Nucleus accumbens (tissue), 56 donors: ENCODE data around the gene MTERF4.

Experiments
- DNase-seq, 56 donors: peaks; one replicate each; lab custom pipeline; 2025; lab: John Stamatoyannopoulos, UW

Gene MTERF4

DNA sequence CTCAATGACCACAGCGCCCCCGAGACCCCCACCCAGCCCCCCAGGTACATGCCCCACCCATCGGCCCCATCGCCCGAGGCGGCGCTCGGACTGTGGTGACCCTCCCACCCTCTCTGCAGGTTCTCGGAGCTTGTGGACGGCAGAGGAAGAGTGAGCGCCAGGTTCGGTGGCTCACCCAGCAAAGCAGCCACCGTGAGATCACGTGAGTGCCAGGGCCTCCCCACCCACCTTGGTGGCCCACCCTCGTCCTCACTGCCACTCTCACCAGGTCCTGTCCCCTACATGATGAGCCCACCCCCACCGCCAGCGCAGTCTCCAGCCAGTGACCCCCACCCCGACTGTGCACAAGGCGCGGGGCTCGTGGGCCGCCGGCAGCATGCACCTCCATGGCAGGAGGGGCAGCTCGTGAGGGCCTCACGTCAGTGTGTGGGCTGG is 30.4 kb downstream of the MTERF4 start:
- DNase-seq: no peak

DNA sequence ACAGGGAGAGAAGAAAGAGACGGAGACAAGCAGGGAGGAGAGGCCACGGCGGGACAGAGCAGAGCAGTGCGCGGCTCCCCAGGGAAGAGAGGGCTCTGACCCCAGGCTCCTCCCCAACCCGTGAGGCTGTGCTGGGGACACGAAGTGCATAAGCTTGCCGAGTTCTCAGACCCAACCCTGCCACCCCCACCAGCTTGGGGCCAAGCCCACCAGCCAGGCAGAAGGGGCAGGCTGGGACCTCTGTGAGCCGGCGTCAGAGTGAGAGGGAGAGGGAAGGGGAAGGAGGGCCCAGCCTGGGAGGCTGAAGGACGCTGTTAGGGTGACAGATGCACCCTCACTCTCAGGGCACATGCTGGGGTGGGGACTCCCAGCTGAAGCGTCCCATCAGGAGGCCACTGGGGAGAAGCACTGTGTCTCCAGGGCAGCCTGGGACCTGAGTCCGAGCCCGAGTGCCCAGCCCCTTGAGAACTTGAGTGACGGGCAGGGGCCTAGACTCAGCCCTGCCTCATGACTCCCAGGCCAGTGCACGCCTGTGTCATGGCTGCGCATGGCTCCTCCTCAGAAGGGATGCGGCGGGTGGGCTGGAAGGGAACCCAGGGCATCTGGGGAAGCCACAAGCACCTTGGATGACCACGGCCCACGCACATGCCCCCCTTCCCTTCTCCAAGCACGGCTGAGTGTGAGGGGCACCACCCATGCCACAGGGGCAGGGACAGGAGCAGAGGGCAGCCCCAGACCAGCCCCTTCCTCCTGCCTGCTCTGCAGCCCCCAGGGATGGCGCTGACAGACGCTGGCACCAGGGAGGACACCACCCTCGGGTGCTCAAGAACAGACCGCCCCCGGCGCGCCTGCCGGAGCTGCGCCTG is 31.0 kb downstream of the MTERF4 start:
- DNase-seq: no peak

DNA sequence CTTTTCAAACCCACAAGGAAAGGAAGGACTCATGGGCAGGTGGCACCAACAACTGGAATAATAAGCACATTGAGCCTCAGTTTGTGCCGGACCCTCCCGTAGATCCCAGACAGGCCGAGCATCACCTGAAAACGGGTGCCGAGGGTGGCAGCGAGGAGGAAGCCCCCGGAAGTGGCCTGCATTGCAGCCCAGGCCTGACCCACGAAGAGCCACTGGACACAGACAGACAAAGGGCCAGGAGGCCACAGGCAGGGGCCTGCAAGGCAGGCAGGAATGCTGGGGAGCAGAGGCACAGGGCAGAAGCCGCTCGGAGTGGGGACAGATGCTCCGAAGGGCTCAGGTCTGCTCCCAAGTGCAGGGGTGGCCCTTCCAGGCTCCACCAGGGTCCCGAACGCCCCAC is 31.7 kb downstream of the MTERF4 start:
- DNase-seq: no peak

DNA sequence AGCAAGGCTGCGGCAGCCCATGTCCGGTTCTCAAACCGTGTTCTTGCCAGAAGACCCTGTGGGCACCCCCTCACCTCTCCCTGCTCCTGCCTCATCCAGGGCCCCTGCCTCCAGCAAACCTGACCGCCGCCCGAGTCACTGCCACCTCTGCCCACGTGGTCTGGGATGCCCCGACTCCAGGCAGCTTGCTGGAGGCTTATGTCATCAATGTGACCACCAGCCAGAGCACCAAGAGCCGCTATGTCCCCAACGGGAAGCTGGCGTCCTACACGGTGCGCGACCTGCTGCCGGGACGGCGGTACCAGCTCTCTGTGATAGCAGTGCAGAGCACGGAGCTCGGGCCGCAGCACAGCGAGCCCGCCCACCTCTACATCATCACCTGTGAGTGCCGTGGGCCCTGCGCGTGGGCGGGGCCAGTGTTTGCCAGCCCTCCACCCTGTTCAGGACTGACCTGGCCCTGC is 32.2 kb downstream of the MTERF4 start:
- no peak for DNase-seq

DNA sequence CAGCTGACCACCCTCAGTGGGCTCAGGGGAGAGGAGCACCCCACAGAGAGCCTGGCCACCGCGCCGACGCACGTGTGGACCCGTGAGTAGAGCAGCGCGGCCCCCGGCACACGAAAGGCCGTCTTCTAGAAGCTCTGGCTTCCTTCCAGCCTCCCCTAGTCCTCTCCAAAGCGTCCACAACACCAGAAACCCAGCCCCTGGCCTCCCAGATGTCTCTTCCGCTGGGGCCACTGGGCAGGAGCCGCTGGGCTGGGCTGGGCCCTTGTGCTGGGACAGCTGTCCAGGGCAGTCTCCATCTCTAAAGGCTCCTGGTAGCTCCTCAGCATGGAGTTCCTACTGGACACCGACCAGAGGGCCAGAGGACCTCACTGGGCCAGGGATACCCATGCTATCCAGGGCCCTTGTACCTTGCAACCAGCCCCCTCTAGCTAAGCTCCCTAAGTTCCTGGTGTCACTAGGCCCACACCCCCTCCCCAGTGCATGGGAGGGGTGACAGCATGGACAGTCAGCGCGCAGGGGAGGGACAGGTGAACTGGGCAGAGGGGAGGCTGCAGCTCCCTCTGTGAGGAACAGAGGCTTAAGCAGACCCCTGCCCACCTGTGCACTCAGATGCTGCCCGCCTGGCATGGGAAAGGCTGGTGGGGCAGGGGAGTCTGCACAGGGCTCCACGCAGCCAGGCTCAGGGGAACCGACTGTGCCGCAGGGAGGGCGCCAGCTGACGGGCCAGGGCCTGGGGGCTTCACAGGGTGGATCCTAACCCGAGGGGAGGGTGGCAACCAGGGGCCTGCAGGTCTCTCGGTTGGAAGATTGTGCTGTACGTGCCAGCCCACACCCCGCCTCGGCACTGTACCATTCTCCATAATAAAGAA is 32.9 kb downstream of the MTERF4 start:
- DNase-seq: no peak

DNA sequence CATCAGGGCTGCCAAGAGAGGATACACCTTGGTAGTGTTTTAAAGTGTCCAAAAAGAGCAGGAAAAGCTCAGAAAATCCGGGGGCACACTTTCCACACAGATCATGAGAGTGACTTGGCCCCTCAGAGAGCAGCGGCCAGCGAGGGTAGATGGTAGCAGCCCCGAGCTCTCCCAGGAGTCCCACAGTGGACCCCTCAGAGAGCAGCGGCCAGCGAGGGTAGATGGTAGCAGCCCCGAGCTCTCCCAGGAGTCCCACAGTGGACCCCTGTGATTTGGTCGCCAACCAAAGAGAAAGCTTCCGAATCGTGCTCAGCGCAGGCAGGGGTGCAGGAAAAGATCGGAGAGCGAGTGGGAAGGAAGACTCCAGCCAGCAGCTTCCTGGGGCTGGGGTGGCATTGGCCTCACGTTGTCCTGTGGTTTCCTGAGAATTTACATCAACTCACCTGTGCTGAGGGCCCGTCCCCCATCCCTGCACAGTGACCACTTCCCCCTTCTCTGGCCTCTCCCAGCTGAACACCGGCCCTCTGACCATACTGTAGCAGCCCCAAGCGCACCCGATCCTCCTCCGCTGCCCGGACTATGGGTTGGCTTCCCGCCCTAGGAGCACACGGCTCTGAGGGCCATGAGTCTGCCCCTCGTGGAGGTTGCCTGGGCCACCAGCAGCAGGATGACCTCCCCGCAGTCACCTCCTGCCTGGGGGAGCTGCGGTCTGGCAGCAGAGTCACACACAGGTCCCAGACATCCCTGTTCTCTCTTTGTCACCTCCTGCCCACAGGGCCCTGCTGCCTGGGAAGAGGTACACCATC is 33.7 kb downstream of the MTERF4 start:
- DNase-seq: no peak

DNA sequence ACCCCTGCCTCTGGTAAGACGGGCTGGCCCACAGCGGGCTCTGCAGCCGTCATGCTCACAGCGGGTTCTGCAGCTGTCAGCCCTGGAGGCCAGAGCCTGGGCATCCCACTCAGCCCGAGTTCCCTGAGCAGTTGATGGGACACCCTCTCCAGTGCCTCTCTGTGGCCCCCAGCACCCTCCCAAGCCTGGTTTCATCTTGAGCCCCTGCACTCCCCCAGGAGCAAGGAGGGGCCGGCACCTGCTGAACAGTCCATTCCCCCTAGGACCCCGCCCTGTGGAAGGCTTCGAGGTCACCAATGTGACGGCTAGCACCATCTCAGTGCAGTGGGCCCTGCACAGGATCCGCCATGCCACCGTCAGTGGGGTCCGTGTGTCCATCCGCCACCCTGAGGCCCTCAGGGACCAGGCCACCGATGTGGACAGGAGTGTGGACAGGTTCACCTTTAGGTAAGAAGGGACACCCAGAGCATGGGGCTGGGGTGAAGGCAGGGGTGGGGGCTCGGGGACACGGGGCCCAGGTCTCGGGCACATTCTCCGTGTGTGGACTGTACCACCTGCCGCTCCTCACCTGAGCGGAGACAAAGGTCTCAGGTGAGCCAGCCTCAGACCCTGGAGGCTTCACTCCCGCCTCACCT is 34.5 kb downstream of the MTERF4 start:
- no peak for DNase-seq

DNA sequence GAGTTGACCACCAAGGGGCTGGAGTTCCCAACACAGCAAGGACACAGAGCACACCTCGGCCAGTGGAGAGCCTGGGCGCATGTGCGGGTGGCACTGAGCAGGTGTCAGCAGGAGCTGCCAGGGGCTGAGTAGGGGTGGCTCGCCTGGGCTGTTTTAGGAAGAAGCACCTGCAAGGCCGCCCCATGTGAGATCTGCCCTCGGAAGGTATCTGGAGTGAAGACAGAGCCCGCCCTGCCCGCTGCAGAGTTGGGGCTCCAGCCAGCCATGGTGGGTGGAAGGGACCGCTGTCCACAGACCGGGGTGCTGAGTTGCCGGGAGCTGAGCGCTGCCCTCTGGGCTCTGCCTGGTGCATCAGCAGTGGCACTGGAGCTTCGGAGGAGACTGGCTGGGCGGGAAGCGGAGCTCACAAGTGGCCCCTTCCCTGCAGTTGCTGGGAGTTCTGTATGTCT is 35.2 kb downstream of the MTERF4 start:
- DNase-seq: no peak

DNA sequence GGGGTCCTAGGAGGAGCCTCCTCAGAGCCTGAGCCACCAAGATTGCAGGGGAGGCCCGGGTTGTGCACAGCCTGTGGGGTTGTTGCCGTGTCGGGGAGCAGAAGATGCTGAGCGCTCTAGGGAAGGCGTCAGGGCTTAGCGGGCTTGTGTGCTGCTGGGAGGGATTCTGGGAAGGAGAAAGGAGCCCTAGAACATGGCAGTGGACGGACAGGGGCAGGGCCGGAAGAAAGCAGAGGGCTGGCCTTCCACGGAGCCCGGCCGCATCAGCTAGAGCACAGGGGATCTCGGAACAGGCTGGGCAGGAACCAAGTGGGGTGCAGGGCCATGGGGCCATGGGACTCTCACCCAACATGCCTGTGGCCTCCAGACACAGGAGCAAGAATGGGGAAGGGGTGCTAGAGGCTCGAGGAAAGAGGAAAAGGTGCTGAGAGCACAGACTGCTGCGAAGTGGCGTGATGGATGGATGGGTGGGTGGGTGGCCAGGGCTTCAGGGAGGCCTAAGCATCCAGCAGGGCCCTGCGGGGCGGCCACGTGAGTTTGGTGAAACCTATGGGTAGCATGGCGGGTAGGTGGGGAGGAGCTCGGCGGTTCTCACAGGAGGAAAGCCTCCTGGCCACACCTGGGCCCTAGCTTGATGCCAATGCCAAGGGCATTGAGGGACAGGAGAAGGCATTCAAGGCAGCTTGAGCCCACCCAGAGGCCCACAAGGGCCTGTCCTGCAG is 35.8 kb downstream of the MTERF4 start:
- no peak for DNase-seq

DNA sequence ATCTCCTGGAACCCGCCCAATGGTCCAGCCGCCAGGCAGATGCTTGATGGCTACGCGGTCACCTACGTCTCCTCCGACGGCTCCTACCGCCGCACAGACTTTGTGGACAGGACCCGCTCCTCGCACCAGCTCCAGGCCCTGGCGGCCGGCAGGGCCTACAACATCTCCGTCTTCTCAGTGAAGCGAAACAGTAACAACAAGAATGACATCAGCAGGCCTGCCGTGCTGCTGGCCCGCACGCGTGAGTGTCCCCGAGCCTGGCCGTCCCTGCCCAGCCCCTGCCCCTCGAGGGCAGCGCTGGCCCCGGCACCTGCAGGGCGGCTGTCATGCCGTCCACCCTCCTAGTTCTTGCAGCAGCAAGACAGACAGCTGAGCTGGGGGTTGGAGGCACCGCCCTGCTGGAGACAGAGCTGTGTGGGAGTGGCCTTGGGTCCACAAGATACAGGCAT is 36.7 kb downstream of the MTERF4 start:
- no peak for DNase-seq

DNA sequence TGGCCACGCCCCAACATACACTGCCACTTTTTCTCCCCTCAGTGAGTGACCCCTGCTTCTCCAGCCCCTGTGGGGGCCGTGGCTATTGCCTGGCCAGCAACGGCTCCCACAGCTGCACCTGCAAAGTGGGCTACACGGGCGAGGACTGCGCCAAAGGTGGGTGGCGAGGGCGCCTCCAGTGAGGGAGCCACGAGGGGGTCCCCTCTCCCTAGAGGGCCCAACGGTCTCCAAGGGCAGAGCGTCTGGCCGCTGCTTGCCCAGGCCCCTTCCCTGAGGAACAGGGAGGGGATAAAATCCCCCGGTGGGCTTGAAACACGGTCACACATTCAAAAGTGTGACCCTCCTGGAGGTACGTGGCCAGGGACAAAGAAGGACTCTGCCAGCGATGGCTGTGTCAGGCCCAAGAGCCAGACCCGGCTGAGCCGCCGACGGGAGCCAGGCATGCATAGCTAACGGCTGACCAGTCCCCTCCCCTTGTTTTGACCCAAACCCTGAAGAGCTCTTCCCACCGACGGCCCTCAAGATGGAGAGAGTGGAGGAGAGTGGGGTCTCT is 37.2 kb downstream of the MTERF4 start:
- DNase-seq: no peak

DNA sequence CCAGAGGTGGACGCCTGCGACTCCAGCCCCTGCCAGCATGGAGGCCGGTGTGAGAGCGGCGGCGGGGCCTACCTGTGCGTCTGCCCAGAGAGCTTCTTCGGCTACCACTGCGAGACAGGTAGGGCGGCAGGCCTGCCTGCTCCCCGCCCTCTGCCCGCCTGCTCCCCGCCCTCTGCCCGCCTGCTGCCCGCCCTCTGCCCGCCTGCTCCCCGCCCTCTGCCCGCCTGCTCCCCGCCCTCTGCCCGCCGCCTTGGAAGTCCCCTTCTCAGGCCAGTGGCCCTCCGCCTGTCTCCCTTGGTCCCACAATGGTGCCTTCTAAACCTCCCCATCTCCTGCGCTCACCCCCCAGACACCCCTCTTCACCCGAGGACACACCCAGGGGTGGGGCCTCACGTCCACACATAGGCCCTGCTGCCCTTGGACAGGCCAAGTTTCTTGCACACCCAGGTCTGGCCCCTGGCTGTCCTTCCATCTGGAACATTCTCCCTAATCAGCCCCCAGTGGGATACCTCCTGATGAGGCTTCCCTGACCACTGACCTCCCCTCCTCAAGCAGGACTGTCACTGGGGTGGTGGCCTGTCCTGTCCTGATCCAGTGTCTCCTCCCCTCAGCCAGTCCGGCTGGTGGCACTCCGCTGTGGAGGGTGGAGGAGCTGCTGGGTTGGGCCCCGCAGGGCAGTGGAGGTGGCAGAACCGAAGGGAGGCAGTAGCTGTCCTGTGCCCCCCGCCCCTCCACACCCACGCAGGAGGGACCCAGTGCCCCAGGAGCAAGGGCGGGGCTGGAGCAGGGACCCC is 37.9 kb downstream of the MTERF4 start:
- peak in 4 of 56 donors; percentile 18 to 33 (median 28) for DNase-seq

DNA sequence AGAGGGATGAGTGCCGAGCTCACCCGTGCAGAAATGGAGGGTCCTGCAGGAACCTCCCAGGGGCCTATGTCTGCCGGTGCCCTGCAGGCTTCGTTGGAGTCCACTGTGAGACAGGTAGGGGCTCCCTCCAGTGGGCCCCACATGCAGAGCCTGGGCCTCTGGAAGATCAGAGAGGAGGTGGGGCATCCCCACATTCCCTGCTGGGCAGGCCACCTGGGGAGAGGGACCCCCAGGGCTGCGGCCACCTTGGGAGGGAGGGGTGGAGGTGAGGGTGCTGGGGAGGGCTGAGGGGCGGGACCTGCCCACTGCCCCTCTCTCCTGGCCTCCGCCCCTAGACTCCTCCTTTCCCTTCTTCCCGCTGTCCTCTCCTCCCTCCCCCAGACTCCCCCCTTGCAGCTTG is 38.5 kb downstream of the MTERF4 start:
- DNase-seq: no peak

DNA sequence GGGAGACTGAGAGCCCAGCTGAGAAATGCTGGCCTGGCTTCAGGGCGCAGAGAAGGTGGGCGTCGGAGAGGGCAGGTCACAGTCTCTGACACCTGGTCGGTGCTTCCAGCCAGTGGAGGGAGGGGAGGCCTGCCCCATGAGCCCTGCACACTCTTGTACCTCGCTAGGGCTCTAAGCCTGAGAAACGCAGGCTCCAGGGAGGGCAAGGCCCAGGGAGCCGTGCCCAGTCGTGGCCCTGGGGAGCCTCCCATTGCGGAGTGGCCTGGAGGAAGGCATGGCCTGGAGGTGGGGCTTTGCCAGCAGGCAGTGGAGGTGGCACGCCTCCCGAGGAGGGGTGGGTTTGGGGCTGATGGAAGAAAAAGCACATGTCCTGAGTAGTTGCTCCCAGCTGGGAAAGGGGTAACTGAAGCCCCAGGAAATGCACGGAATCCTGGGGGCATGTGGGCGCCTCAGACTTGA is 39.0 kb downstream of the MTERF4 start:
- DNase-seq: no peak

DNA sequence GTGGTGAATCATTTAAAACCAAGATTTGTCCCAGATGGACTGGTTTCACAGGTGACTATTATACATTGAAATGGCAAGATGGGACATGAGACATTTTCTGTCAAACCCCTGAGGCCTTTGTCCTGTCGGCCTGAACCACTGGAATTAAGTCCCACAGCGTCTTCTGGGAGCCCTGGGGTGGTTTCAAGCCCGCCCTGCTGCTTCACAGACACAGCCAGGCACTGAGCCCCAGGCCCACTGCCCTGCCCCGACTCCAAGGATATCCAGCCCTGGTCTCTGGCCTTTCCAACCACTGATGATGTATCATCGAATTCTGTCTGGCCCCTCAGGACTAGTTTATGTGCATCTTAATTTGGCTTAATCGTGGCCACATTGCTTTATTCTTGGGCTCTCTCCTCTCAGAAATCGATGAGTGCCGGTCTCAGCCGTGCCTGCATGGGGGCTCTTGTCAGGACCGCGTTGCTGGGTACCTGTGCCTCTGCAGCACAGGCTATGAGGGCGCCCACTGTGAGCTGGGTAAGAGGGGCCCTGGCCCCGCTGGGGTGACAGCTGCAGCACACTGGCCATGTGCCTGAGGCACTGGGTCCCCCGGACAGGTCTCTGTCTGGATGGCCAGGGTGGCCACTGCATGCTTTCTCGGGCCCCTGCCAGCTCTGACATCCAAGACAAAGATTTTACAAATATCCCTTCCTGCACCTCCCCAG is 39.5 kb downstream of the MTERF4 start:
- no peak for DNase-seq

DNA sequence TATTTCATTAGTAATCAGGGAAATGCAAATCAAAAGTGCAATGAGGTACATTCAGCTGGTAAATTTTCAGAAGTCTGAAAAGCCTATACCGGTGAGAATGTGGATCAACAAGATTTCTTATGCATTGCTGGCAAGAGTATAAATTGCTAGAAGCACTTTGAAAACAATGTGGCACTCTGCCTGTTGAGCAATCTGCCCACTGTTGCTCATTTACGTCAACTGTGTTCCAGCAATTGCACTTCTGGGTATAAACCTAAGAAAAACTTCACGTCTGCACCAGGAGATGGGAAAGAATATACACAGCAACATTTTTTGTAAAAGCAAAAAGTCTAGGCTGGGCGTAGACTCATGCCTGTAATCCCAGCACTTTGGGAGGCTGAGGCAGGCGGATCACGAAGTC is 40.8 kb downstream of the MTERF4 start:
- no peak for DNase-seq

DNA sequence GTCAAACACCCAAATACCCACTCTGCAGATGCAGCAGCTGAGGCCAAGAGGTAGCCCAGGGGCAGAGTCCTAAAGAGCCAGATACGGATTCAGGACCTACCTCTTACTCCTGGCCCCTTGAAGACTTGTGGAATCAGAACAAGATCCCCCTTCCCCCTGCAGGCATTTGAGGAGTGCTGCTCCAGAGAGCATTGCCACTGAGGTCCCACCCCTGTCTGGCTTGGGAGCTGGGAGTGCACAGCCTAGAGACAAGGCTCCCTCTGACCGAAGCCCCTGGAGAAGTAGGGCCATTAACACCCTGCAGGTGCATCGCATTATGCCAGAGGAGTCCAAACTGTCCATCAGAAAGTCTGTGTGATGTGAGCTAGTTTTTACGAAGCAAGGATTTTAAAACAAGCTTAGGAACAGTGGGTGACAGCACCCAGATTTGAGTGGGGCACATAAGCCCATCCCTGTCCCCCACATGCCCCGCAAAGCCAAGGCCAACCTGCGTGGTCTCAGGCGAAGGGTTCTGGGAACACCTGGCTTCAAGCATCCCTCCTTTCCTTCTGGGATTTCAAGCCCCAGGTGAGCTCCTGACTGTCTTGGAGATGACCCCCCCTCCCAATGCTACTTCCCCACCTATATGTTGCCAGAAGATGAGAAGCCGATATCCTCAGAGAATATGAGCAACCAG is 48.4 kb downstream of the MTERF4 start:
- no peak for DNase-seq
